Psoas muscle (tissue), 8 donors: Measurements from ENCODE around the gene PRTG. TPM values are rescaled to one million over a fixed set of nuclear protein-coding genes. Genes with fewer than 3 reads are reported as not detected.

ENCODE experiments used
- ATAC-seq, 4 donors: fragments of 200-7000 bp; cut with Tn5 transposase; one replicate each; pipeline ENCODE4 v1.9.1; 2020; ENCODE audit warnings: moderate library complexity in 3 of 4, mild to moderate bottlenecking in 2 of 4
- DNase-seq, 2 donors: peaks; one replicate each; pipeline ENCODE4 v3.0.0-alpha.2; 2020
- H3K27ac ChIP-seq: fragments of 200-600 bp; one replicate; pipeline ENCODE4 v1.8.0; 2022
- H3K27me3 ChIP-seq, 3 donors: fragments of 200-600 bp in 1 of 3; one replicate each; pipeline versions ENCODE4 v1.6.1 to v1.8.0; 2013 to 2022; ENCODE audit warnings: low read length in 2 of 3, mild to moderate bottlenecking in 2 of 3, moderate library complexity in 1 of 3; ENCODE audit not compliant: insufficient read depth in 3 of 3
- H3K36me3 ChIP-seq, 2 donors: fragments of 200-600 bp in 1 of 2; one replicate each; pipeline versions ENCODE4 v1.6.1 to v1.8.0; 2013 to 2022; ENCODE audit warnings: low read depth in 1 of 2, mild to moderate bottlenecking in 1 of 2, moderate library complexity in 1 of 2; ENCODE audit not compliant: insufficient read depth in 1 of 2
- H3K4me1 ChIP-seq: fragments of 200-600 bp; one replicate; pipeline ENCODE4 v1.8.0; 2022
- H3K4me3 ChIP-seq: fragments of 200-600 bp; one replicate; pipeline ENCODE4 v1.8.0; 2022; ENCODE audit warnings: mild to moderate bottlenecking
- H3K9me3 ChIP-seq: fragments of 200-600 bp; one replicate; pipeline ENCODE4 v1.8.0; 2022
- CTCF ChIP-seq: fragments of 200-600 bp; IDR thresholded peaks from one replicate; pipeline ENCODE4 v1.8.0; 2022; ENCODE audit warnings: antibody characterized with exemption
- WGBS, 3 donors: extraction: QIAGEN DNeasy Blood & Tissue Kit; methylation state at CpG; one replicate each; pipeline versions ENCODE4 v1.1.6 to v1.1.7; 2013; 5-methylcytosine and 5-hydroxymethylcytosine counted together
- intact Hi-C, 2 donors: fragments of 100-400 bp; cut with DNase I; formaldehyde crosslinking; loops; one replicate each; pipeline versions ENCODE4 v1.11.0 to v1.14.2; 2022
- polyA plus RNA-seq, 3 donors: library from polyadenylated mRNA; stranded (reverse); fragments of 200-250 nt; gene quantifications; one replicate each; pipeline ENCODE4 v1.2.3, GENCODE V29; 2013
- total RNA-seq, 4 donors: library from RNA; stranded (reverse); fragmentation: NEBNext Ultra II Directional in 2 of 4; extraction: Animal tissue kit (Norgen Biotek cat#: 25700) in 2 of 4; gene quantifications; one replicate each; pipeline versions ENCODE4 v1.2.1 to v1.2.4, GENCODE V29; 2021 to 2023
- donor health status: healthy with polysubstance abuse.
- donor health status: DM: no; HTN: no; CAD: no; lungs with moderate emphysema.
- donor health status: Bipolar disorder and iron deficiency.
- donor health status: healthy.
- donor health status: DM: yes; HTN: yes; CAD: no.
- donor health status: DM: no; HTN: no; CAD: no.
- donor health status: DM: no; HTN: no; CAD: no.
- donor health status: DM: yes; HTN: yes; CAD: no.

Gene PRTG
- total and polyA plus RNA-seq, 7 donors, result 0.15 to 1.1 (median 0.46) TPM

GRCh38 chr15:55778932-55779331 is 36.0 kb upstream of the PRTG start:
- intact Hi-C loops, result no loop called here
- TF ChIP-seq CTCF, result no peak
- 75 to 79% (median 79%) methylated on average over 3 of the region's 3 CpGs for WGBS, 3 donors

GRCh38 chr15:55775316-55775715 is 32.4 kb upstream of the PRTG start:
- DNase-seq, result no peak
- no peak for TF ChIP-seq CTCF
- Histone ChIP-seq H3K4me1 (no peaks in the 10 kb centered on the region), H3K27me3 (no peaks in the 10 kb centered on the region), H3K9me3 (no peaks in the 10 kb centered on the region), H3K36me3 (no peaks in the 10 kb centered on the region), H3K4me3 (no peak overlapping the region), H3K27ac (no peak overlapping the region)
- intact Hi-C loops, result no loop called here
- 67 to 75% (median 71%) methylated on average over 4 of the region's 4 CpGs for WGBS, 3 donors
- ATAC-seq, result no peak

More at GRCh38 chr15:55778932-55779331, 36.0 kb upstream of the PRTG start:
- ATAC-seq, result no peak
- no peak for DNase-seq
- no peaks in the 10 kb centered on the region for H3K4me1 ChIP-seq
- no peak overlapping the region for H3K4me3 ChIP-seq
- no peaks in the 10 kb centered on the region for H3K9me3 ChIP-seq
- no peaks in the 10 kb centered on the region for H3K27me3 ChIP-seq
- H3K27ac ChIP-seq, result no peak overlapping the region
- H3K36me3 ChIP-seq, result no peaks in the 10 kb centered on the region

- ATAC-seq (peak in 1 of 4 donors; percentile 49), DNase-seq (peak in 1 of 2 donors; percentile 16)
- intact Hi-C loops, result no loop called here
- no peak overlapping the region for H3K27ac ChIP-seq
- peak; percentile 50 for TF ChIP-seq CTCF
- no peaks in the 10 kb centered on the region for H3K36me3 ChIP-seq
- no peaks in the 10 kb centered on the region for H3K9me3 ChIP-seq
- WGBS, 3 donors, result 51 to 60% (median 55%) methylated on average over 9 of the region's 9 CpGs
- H3K4me1 ChIP-seq, result no peaks in the 10 kb centered on the region
- H3K4me3 ChIP-seq, result no peak overlapping the region
- no peaks in the 10 kb centered on the region for H3K27me3 ChIP-seq
Measured at GRCh38 chr15:55774113-55774970, 31.4 kb upstream of the PRTG start.

- Histone ChIP-seq H3K4me1 (no peaks in the 10 kb centered on the region), H3K27me3 (no peaks in the 10 kb centered on the region), H3K27ac (no peak overlapping the region), H3K36me3 (no peaks in the 10 kb centered on the region), H3K9me3 (no peaks in the 10 kb centered on the region), H3K4me3 (no peak overlapping the region)
- WGBS, 3 donors, result 25 to 41% (median 40%) methylated on average over 4 of the region's 4 CpGs
- DNase-seq (no peak), ATAC-seq (no peak)
- intact Hi-C loops, result no loop called here
- no peak for TF ChIP-seq CTCF
Measured at GRCh38 chr15:55770806-55771205, 27.9 kb upstream of the PRTG start.
